GM23338 (cell line): ENCODE data around the gene CTRL.
A peak's percentile ranks its signal among the peaks of the same experiment; 100 is the strongest.

Source experiments
- CREB1 ChIP-seq: fragments of 250-450 bp; sonication (Bioruptor Pico); IDR thresholded peaks from 2 replicates; pipeline ENCODE4 v1.5.0; 2020; ENCODE audit warnings: low read depth, mild to moderate bottlenecking, moderate library complexity
- ETS1 ChIP-seq: IDR thresholded peaks from 2 replicates; pipeline ENCODE4 v1.6.1; 2016; ENCODE audit warnings: antibody characterized with exemption
- EZH2 ChIP-seq: fragments of 200-600 bp; sonication (generic); IDR thresholded peaks from one replicate; pipeline ENCODE4 v1.8.0; 2017; ENCODE audit warnings: antibody characterized with exemption, mild to moderate bottlenecking, low read depth; ENCODE audit not compliant: unreplicated experiment
- EZH2phosphoT487 ChIP-seq: fragments of 200-600 bp; sonication (generic); IDR thresholded peaks from one replicate; pipeline ENCODE4 v1.8.1; 2018; ENCODE audit warnings: antibody characterized with exemption; ENCODE audit not compliant: unreplicated experiment
- JUNB ChIP-seq: IDR thresholded peaks from one replicate; pipeline ENCODE4 v1.6.1; 2016; ENCODE audit warnings: antibody characterized with exemption; ENCODE audit not compliant: unreplicated experiment
- NANOG ChIP-seq: IDR thresholded peaks from 2 replicates; pipeline ENCODE4 v1.6.1; 2016; ENCODE audit warnings: antibody characterized with exemption, borderline replicate concordance
- POLR2AphosphoS5 ChIP-seq: IDR thresholded peaks from 2 replicates; pipeline ENCODE4 v1.6.1; 2016; ENCODE audit warnings: antibody characterized with exemption, low read depth
- STAT1 ChIP-seq: IDR thresholded peaks from one replicate; pipeline ENCODE4 v1.6.1; 2016; ENCODE audit warnings: antibody characterized with exemption; ENCODE audit not compliant: unreplicated experiment
- ZNF114 ChIP-seq: fragments of 250-450 bp; sonication (Bioruptor Pico); IDR thresholded peaks from 2 replicates; pipeline ENCODE4 v1.5.0; 2020; ENCODE audit warnings: mild to moderate bottlenecking, moderate library complexity
- ZNF331 ChIP-seq: fragments of 250-450 bp; sonication (Bioruptor Pico); IDR thresholded peaks from 2 replicates; pipeline ENCODE4 v1.5.0; 2020; ENCODE audit warnings: low read depth, mild to moderate bottlenecking, moderate library complexity
- TF ChIP-seq, protein P1 (sequence below), 2 experiments: fragments of 200-600 bp in 1 of 2; sonication (generic) in 1 of 2; conservative IDR thresholded peaks; 2 replicates each; pipeline versions ENCODE4 v1.5.1 to v1.6.1; 2016 to 2017; ENCODE audit warnings: antibody characterized with exemption in 2 of 2, low read depth in 2 of 2, mild to moderate bottlenecking in 2 of 2, moderate library complexity in 1 of 2
- TF ChIP-seq, protein P2 (sequence below): IDR thresholded peaks from one replicate; pipeline ENCODE4 v1.6.1; 2018; ENCODE audit warnings: antibody characterized with exemption; ENCODE audit not compliant: unreplicated experiment

DNA sequence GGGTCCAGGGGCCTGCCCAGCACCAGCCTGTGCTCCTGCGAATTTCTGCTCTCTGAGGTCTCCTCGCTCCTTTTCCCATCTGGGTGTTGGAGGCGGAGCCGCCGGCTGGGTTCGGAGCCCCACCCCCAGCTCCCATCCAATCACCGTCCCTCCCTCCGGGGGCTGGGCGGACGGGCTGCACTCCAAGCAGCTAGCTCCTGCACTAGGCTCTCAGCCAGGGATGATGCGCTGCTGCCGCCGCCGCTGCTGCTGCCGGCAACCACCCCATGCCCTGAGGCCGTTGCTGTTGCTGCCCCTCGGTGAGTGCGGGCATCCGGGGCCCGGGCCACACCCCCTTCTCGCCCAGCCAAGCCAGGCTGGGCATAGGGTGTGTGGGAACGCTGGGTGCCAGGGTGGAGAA is 47.0 kb downstream of the CTRL start, which contains the start of gene NRN1L:
- TF ChIP-seq, protein P1, sequence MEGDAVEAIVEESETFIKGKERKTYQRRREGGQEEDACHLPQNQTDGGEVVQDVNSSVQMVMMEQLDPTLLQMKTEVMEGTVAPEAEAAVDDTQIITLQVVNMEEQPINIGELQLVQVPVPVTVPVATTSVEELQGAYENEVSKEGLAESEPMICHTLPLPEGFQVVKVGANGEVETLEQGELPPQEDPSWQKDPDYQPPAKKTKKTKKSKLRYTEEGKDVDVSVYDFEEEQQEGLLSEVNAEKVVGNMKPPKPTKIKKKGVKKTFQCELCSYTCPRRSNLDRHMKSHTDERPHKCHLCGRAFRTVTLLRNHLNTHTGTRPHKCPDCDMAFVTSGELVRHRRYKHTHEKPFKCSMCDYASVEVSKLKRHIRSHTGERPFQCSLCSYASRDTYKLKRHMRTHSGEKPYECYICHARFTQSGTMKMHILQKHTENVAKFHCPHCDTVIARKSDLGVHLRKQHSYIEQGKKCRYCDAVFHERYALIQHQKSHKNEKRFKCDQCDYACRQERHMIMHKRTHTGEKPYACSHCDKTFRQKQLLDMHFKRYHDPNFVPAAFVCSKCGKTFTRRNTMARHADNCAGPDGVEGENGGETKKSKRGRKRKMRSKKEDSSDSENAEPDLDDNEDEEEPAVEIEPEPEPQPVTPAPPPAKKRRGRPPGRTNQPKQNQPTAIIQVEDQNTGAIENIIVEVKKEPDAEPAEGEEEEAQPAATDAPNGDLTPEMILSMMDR (conservative IDR thresholded peaks at IDR 0.05; ENCODE audit: low read depth in 2 of 2), result no peak
- TF ChIP-seq JUNB, result no peak
- TF ChIP-seq EZH2phosphoT487, result no peak
- TF ChIP-seq, protein P2, sequence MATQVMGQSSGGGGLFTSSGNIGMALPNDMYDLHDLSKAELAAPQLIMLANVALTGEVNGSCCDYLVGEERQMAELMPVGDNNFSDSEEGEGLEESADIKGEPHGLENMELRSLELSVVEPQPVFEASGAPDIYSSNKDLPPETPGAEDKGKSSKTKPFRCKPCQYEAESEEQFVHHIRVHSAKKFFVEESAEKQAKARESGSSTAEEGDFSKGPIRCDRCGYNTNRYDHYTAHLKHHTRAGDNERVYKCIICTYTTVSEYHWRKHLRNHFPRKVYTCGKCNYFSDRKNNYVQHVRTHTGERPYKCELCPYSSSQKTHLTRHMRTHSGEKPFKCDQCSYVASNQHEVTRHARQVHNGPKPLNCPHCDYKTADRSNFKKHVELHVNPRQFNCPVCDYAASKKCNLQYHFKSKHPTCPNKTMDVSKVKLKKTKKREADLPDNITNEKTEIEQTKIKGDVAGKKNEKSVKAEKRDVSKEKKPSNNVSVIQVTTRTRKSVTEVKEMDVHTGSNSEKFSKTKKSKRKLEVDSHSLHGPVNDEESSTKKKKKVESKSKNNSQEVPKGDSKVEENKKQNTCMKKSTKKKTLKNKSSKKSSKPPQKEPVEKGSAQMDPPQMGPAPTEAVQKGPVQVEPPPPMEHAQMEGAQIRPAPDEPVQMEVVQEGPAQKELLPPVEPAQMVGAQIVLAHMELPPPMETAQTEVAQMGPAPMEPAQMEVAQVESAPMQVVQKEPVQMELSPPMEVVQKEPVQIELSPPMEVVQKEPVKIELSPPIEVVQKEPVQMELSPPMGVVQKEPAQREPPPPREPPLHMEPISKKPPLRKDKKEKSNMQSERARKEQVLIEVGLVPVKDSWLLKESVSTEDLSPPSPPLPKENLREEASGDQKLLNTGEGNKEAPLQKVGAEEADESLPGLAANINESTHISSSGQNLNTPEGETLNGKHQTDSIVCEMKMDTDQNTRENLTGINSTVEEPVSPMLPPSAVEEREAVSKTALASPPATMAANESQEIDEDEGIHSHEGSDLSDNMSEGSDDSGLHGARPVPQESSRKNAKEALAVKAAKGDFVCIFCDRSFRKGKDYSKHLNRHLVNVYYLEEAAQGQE, result no peak
- TF ChIP-seq EZH2, result no peak
- no peak for TF ChIP-seq CREB1 (CRISPR knock-in tag)
- peak; percentile 69 for TF ChIP-seq POLR2AphosphoS5
- TF ChIP-seq NANOG, result no peak
- no peak for TF ChIP-seq ZNF114
- TF ChIP-seq ZNF331 (CRISPR knock-in tag), result no peak
- no peak for TF ChIP-seq ETS1
- TF ChIP-seq STAT1, result no peak
